Loucy (cell line): Measurements from ENCODE around the gene GRB10.

Experiments used
- CTCF ChIP-seq: fragments of 200-600 bp; sonication (generic); conservative IDR thresholded peaks from 2 replicates; pipeline ENCODE4 v1.5.1; 2014; ENCODE audit warnings: mild to moderate bottlenecking, antibody characterized with exemption, low read length
- EZH2phosphoT487 ChIP-seq: fragments of 200-600 bp; IDR thresholded peaks from 2 replicates; pipeline ENCODE4 v1.6.1; 2018; ENCODE audit warnings: antibody characterized with exemption, mild to moderate bottlenecking, moderate library complexity, borderline replicate concordance

DNA sequence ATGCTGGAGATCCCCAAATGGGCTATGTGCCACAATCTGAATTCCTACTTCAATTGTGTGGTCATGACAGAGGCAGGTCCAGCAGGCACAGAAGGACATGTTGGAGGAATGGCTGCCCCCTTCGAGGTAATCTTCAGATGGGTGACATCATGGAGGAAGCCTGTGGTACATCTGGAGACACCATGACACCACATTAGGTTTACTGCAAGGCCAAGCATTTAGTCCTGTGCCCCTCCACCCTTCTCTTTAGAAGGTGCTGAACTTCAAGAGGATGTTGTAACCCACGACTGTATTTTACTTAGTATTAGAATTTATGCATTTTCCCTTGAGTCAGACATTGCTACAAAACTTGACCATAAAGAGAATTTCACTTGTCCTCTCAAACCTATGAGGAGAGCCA, 142.4 kb downstream of the GRB10 start:
- TF ChIP-seq CTCF (no peak), EZH2phosphoT487 (no peak)
